DOHH2 (cell line): ENCODE data around the gene TNNI2.

Experiments used
- H3F3A ChIP-seq: fragments of 200-600 bp; sonication (generic), shearing (Covaris generic); 2 replicates; pipeline ENCODE4 v1.6.0; 2016; ENCODE audit warnings: antibody characterized with exemption, mild to moderate bottlenecking; ENCODE audit not compliant: control insufficient read depth, insufficient read depth
- H3K27ac ChIP-seq: fragments of 200-600 bp; sonication (generic); 2 replicates; pipeline ENCODE4 v1.5.1; 2014; ENCODE audit warnings: low read depth, mild to moderate bottlenecking, low read length, moderate library complexity
- H3K27me3 ChIP-seq: fragments of 200-600 bp; sonication (generic); 2 replicates; pipeline ENCODE4 v1.6.1; 2014; ENCODE audit warnings: mild to moderate bottlenecking, low read length, mixed read lengths; ENCODE audit not compliant: control insufficient read depth
- H3K36me3 ChIP-seq: fragments of 200-600 bp; sonication (generic); 2 replicates; pipeline ENCODE4 v1.6.1; 2014; ENCODE audit warnings: mild to moderate bottlenecking, low read length, moderate library complexity, mixed read lengths; ENCODE audit not compliant: control insufficient read depth
- H3K4me1 ChIP-seq: fragments of 200-600 bp; sonication (generic); 2 replicates; pipeline ENCODE4 v1.6.1; 2014; ENCODE audit warnings: mild to moderate bottlenecking, low read length, mixed read lengths; ENCODE audit not compliant: control insufficient read depth
- H3K4me2 ChIP-seq: fragments of 200-600 bp; sonication (generic); 2 replicates; pipeline ENCODE4 v1.6.0; 2014; ENCODE audit warnings: mild to moderate bottlenecking, low read length, moderate library complexity
- H3K4me3 ChIP-seq: fragments of 200-600 bp; sonication (generic); 2 replicates; pipeline ENCODE4 v1.5.1; 2014; ENCODE audit warnings: mild to moderate bottlenecking, low read length, mixed read lengths
- H3K79me2 ChIP-seq: fragments of 200-600 bp; sonication (generic); 2 replicates; pipeline ENCODE4 v1.6.1; 2014; ENCODE audit warnings: mild to moderate bottlenecking, low read length, mixed read lengths; ENCODE audit not compliant: control insufficient read depth
- H3K9me2 ChIP-seq: fragments of 200-600 bp; sonication (generic); replicated peaks from 2 replicates; pipeline ENCODE4 v1.6.1; 2014; ENCODE audit warnings: mild to moderate bottlenecking, low read length, mixed read lengths; ENCODE audit not compliant: control insufficient read depth
- H3K9me3 ChIP-seq: fragments of 200-600 bp; sonication (generic); 2 replicates; pipeline ENCODE4 v1.6.1; 2014; ENCODE audit warnings: antibody characterized with exemption, low read length, mixed read lengths; ENCODE audit not compliant: control insufficient read depth, insufficient read depth
- H4K20me1 ChIP-seq: fragments of 200-600 bp; sonication (generic); 2 replicates; pipeline ENCODE4 v1.6.0; 2014; ENCODE audit warnings: low read depth, mild to moderate bottlenecking, antibody characterized with exemption, low read length, moderate library complexity; ENCODE audit not compliant: control insufficient read depth, insufficient read depth
- EZH2phosphoT487 ChIP-seq: fragments of 200-600 bp; sonication (generic); IDR thresholded peaks from 2 replicates; pipeline ENCODE4 v1.6.1; 2017; ENCODE audit warnings: borderline replicate concordance, mild to moderate bottlenecking, antibody characterized with exemption, low read length, moderate library complexity, mixed read lengths
- TF ChIP-seq, protein P1 (sequence below): fragments of 200-600 bp; sonication (generic); IDR thresholded peaks from one replicate; pipeline ENCODE4 v1.5.1; 2014; ENCODE audit warnings: antibody characterized with exemption, mild to moderate bottlenecking, low read depth, low read length; ENCODE audit not compliant: poor library complexity, severe bottlenecking

TNNI2 gene

DNA sequence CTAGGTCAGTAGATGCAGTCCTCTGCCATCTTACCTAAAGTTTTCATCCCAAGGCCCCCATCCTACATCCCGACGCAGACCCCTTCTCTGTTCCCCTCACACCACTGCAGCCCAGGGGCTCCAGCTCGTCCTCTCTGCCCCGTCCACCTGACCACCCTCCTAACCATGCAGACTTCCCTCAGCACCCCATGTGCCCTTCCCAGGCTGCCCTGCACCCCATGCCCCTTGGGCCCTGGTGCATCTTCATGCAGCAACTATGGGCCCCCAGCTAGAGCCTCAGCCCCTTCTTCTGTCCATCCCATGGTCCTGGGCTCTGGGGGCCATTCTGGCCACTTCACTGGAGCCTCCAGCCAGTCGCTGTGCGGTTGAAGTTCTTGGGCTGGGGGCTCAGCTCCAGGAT is 50.0 kb downstream of the TNNI2 start:
- H3K27ac ChIP-seq, result no peak overlapping the region
- no peaks in the 10 kb centered on the region for H3K4me1 ChIP-seq
- no peaks in the 10 kb centered on the region for H3K79me2 ChIP-seq
- no peaks in the 10 kb centered on the region for H3F3A ChIP-seq
- H4K20me1 ChIP-seq, result no peaks in the 10 kb centered on the region
- no peak overlapping the region for H3K4me2 ChIP-seq
- H3K27me3 ChIP-seq, result no peaks in the 10 kb centered on the region
- H3K36me3 ChIP-seq, result peaks cover 43% of the 10 kb centered on the region
- no peak for TF ChIP-seq EZH2phosphoT487
- TF ChIP-seq, protein P1, sequence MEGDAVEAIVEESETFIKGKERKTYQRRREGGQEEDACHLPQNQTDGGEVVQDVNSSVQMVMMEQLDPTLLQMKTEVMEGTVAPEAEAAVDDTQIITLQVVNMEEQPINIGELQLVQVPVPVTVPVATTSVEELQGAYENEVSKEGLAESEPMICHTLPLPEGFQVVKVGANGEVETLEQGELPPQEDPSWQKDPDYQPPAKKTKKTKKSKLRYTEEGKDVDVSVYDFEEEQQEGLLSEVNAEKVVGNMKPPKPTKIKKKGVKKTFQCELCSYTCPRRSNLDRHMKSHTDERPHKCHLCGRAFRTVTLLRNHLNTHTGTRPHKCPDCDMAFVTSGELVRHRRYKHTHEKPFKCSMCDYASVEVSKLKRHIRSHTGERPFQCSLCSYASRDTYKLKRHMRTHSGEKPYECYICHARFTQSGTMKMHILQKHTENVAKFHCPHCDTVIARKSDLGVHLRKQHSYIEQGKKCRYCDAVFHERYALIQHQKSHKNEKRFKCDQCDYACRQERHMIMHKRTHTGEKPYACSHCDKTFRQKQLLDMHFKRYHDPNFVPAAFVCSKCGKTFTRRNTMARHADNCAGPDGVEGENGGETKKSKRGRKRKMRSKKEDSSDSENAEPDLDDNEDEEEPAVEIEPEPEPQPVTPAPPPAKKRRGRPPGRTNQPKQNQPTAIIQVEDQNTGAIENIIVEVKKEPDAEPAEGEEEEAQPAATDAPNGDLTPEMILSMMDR, result no peak
- no peaks in the 10 kb centered on the region for H3K9me3 ChIP-seq
- no peaks in the 10 kb centered on the region for H3K9me2 ChIP-seq
- H3K4me3 ChIP-seq, result no peak overlapping the region

DNA sequence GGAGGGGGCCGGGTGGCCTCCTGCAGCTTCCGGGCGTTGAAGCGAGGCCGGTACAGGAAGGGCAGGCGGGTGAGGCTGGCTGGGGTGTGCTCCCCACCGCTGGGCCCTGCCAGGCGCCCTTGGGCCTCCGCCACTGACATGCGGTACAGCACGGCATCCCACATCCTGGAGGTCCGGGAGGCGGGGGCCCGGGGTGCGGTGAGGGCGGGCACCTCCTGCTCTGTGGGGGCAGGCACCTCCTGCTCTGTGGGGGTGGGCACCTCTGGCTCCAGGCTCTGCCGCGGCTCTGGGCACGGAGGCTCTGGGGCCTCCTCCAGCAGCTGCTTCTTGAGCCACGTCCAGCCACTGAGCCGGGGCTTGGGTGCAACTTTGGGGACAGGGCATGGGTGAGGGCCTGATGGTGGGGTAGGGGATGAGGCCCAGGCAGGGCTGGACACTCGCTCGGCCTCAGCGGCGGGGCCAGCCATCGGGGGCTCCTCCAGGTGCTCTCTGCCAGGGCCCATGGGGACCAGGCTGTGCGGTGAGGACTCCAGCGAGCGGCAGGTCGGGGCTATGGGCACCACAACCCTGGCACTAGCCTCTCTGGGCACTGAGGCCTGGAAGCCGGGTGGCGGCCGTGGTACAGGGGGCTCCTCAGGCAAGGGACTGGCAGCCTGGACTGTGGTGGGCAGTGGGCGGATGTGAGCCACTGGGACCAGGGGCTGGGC is 50.6 kb downstream of the TNNI2 start:
- no peaks in the 10 kb centered on the region for H3K9me2 ChIP-seq
- H3K9me3 ChIP-seq, result no peaks in the 10 kb centered on the region
- H3F3A ChIP-seq, result no peaks in the 10 kb centered on the region
- TF ChIP-seq, protein P1, result no peak
- no peak for TF ChIP-seq EZH2phosphoT487
- H3K27ac ChIP-seq, result no peak overlapping the region
- H3K27me3 ChIP-seq, result no peaks in the 10 kb centered on the region
- no peak overlapping the region for H3K4me3 ChIP-seq
- no peaks in the 10 kb centered on the region for H4K20me1 ChIP-seq
- peaks cover 38% of the 10 kb centered on the region for H3K36me3 ChIP-seq
- no peaks in the 10 kb centered on the region for H3K79me2 ChIP-seq
- H3K4me2 ChIP-seq, result no peak overlapping the region
- H3K4me1 ChIP-seq, result no peaks in the 10 kb centered on the region

DNA sequence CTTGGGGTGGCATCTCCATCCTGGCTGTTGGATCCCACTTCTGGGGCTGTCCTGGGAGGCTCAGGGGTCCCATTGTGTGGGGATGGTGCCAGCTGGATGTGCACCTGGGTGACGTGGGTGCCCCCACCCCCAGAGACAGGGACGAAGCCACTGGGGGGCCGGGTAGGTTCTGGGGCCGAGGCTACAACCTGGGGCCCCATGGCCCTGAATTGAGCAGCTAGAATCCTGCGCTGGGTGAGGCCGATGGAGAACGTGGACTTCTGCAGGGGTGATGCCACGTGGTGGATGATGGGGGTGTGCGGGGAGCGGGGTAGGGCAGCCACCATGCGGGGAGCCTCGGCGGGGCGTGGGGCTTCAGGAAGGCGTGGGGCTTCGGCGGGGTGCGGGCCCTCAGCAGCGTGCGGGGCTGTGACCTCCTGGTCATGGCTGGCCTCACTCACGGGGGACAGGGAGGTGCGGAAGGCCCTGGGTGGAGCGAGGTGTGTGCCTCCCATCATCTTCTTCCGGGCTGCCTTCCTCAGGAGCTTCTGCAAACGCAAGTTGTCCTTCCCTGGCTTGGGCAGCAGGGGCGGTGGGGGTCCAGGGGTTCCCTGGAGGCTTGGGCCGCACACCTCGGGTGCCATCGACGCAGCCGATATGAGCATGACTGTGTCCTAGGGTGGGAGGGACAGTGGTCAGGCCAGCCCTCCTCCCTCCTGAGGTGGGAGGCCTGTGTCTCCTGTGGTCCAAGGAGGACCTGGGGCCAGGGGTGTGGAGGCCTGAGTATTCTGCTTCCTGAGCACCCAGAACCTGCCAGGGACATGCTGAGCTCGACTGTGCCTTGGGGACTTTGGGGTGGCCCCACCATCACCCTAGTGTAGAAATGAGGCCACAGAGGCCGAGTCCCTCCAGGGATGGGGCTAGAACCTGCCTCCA is 51.4 kb downstream of the TNNI2 start:
- TF ChIP-seq, protein P1, result no peak
- TF ChIP-seq EZH2phosphoT487, result no peak

More for the DNA sequence above, 51.4 kb downstream of the TNNI2 start:
- H3F3A ChIP-seq, result no peaks in the 10 kb centered on the region
- H3K27ac ChIP-seq, result no peak overlapping the region
- no peaks in the 10 kb centered on the region for H3K79me2 ChIP-seq
- no peaks in the 10 kb centered on the region for H3K9me3 ChIP-seq
- H3K27me3 ChIP-seq, result no peaks in the 10 kb centered on the region
- no peaks in the 10 kb centered on the region for H4K20me1 ChIP-seq
- H3K4me1 ChIP-seq, result no peaks in the 10 kb centered on the region
- no peak overlapping the region for H3K4me3 ChIP-seq
- H3K9me2 ChIP-seq, result no peaks in the 10 kb centered on the region
- no peak overlapping the region for H3K4me2 ChIP-seq
- peaks cover 29% of the 10 kb centered on the region for H3K36me3 ChIP-seq
